SH-SY5Y (cell line): Measurements from ENCODE around the gene LOXL4.

ENCODE experiments used
- GATA2 ChIP-seq: IDR thresholded peaks from 2 replicates; pipeline ENCODE4 v1.6.1; 2011; ENCODE audit warnings: mild to moderate bottlenecking, low read depth, low read length
- GATA3 ChIP-seq: IDR thresholded peaks from 2 replicates; pipeline ENCODE4 v1.6.1; 2011; ENCODE audit warnings: low read depth, mild to moderate bottlenecking, low read length, moderate library complexity

- TF ChIP-seq GATA2 (no peak), GATA3 (no peak)
These were observed 27.4 kb upstream of the LOXL4 start for GRCh38 chr10:98295401-98295811.
